Measurements from ENCODE around the gene SNAP91. TPM values are rescaled to one million over a fixed set of nuclear protein-coding genes. Genes with fewer than 3 reads are reported as not detected.

Gene SNAP91
- total RNA-seq, 4 donors from 2014 or later = 0.13 TPM; not detected in 3

- H3K9me3 ChIP-seq = no peaks in the 10 kb centered on the region
- in situ Hi-C loops (cut with MboI; ENCODE audit: low sequenced_read_pairs in 4 of 4) = no loop called here
- intact Hi-C loops (cut with DNase I; ENCODE audit: low total_unique reads) = no loop called here
- no peak overlapping the region for H3K4me3 ChIP-seq
- ATAC-seq = no peak
- TF ChIP-seq POLR2A (IDR thresholded peaks at IDR 0.05) (no peak), CTCF (IDR thresholded peaks at IDR 0.05 in 4 of 5, conservative IDR thresholded peaks at IDR 0.05 in 1 of 5) (peak in 2 of 5 experiments; percentile 18 to 44)
- no peaks in the 10 kb centered on the region for H3K36me3 ChIP-seq
- H3K27me3 ChIP-seq = no peaks in the 10 kb centered on the region
- no peak for DNase-seq
- H3K27ac ChIP-seq = no peak overlapping the region
- no peaks in the 10 kb centered on the region for H3K4me1 ChIP-seq
Observed at GRCh38 chr6:83615025-83615999, 93.6 kb downstream of the SNAP91 start.

DNA sequence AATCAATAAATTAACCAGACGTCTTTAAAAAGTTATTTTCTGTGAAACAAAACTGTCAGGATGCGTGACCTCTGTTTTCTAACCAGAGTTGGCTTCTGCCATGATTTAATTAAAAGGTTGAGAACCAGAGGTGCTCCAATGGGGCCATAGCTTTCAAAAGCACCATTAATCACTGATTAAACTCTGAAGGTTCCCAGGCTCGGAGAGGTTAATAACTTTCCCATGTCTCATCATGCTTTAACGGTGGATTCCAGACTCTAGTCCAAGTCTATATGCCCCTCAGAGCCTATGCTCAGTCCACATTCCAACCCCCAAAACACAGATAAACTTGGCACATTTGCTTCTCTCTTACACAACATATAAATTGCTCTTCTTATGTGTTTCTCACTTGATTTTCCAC lies 95.5 kb downstream of the SNAP91 start:
- no peak for ATAC-seq
- Histone ChIP-seq H3K27ac (no peak overlapping the region), H3K4me3 (no peak overlapping the region), H3K36me3 (no peaks in the 10 kb centered on the region), H3K9me3 (no peaks in the 10 kb centered on the region), H3K4me1 (no peaks in the 10 kb centered on the region), H3K27me3 (no peaks in the 10 kb centered on the region)
- TF ChIP-seq CTCF (IDR thresholded peaks at IDR 0.05 in 4 of 5, conservative IDR thresholded peaks at IDR 0.05 in 1 of 5) = no peak
- no peak for TF ChIP-seq POLR2A (IDR thresholded peaks at IDR 0.05)
- no peak for DNase-seq
- intact Hi-C loops (cut with DNase I; ENCODE audit: low total_unique reads) (no loop called here), in situ Hi-C loops (cut with MboI; ENCODE audit: low sequenced_read_pairs in 4 of 4) (no loop called here)

- ATAC-seq = no peak
- H3K9me3 ChIP-seq = no peaks in the 10 kb centered on the region
- in situ Hi-C loops (cut with MboI; ENCODE audit: low sequenced_read_pairs in 4 of 4) = no loop called here
- TF ChIP-seq CTCF (IDR thresholded peaks at IDR 0.05 in 4 of 5, conservative IDR thresholded peaks at IDR 0.05 in 1 of 5) (no peak), POLR2A (IDR thresholded peaks at IDR 0.05) (no peak)
- H3K36me3 ChIP-seq = no peaks in the 10 kb centered on the region
- no peak overlapping the region for H3K27ac ChIP-seq
- no peaks in the 10 kb centered on the region for H3K27me3 ChIP-seq
- no peak for DNase-seq
- no peak overlapping the region for H3K4me3 ChIP-seq
- intact Hi-C loops (cut with DNase I; ENCODE audit: low total_unique reads) = no loop called here
- H3K4me1 ChIP-seq = no peaks in the 10 kb centered on the region
Observed at GRCh38 chr6:83609248-83609647, 99.7 kb downstream of the SNAP91 start.

GRCh38 chr6:83605517-83605916 lies 103.4 kb downstream of the SNAP91 start:
- intact Hi-C loops (cut with DNase I; ENCODE audit: low total_unique reads) (no loop called here), in situ Hi-C loops (cut with MboI; ENCODE audit: low sequenced_read_pairs in 4 of 4) (no loop called here)
- no peaks in the 10 kb centered on the region for H3K27me3 ChIP-seq
- H3K9me3 ChIP-seq = no peaks in the 10 kb centered on the region
- H3K4me1 ChIP-seq = no peaks in the 10 kb centered on the region
- no peak overlapping the region for H3K27ac ChIP-seq
- TF ChIP-seq POLR2A (IDR thresholded peaks at IDR 0.05) (no peak), CTCF (IDR thresholded peaks at IDR 0.05 in 4 of 5, conservative IDR thresholded peaks at IDR 0.05 in 1 of 5) (no peak)
- no peak for DNase-seq
- no peak overlapping the region for H3K4me3 ChIP-seq
- no peaks in the 10 kb centered on the region for H3K36me3 ChIP-seq
- no peak for ATAC-seq

Measured in gastrocnemius medialis (tissue), 4 donors.